Measurements from ENCODE around the gene CCDC71.

Gene CCDC71

DNA sequence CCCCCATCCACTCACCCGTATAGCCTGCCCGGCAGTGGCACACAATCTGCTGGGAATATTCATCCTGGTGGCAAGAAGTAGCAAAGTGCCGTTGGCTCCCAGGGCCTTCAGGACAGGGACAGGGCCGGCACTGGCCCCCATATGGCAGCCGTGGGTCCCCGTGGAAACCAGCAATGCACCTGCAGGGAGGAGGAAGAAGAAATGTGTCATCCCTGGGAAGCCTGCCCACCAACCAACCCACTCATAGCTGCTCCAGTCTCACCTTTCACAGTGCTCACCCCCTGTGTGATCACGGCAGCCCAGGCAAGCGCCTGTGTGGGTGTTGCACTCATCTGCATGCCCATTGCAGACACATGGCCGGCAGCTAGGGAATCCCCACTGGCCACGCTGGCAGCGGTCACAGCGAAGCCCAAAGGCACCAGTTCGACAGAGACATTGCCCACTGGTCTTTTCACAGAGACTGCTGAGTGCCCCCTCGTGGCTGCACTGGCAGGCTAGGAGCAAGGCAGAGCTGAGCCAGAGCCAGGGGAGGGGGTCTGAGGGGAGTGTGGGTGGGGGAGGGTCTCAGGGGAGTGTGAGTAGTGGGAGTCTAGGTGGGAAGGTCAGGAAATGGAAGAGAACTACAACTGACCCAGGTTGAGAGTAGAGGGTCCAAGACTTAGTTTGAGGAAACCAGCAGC lies 41.0 kb downstream of the CCDC71 start:
- DNase-seq, result no peak

DNA sequence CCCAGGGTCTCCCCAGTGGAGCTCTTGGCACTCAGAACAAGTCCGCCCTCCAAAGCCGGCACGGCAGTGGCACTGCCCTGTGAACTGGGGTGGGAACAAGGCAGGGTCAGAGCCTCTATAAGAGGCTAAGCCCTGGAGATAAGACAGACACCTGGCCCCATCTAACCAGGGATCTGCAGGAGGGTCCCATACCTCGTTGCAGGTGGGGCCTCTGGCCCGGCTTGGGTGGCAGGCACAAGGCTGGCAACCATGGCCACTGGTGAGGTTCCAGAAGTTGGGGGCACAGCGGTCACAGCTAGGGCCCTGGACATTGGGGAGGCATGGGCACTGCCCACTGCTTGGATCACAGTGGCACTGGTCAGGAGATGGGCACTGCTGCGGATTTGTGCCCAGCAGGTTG lies 41.9 kb downstream of the CCDC71 start:
- no peak for DNase-seq

DNA sequence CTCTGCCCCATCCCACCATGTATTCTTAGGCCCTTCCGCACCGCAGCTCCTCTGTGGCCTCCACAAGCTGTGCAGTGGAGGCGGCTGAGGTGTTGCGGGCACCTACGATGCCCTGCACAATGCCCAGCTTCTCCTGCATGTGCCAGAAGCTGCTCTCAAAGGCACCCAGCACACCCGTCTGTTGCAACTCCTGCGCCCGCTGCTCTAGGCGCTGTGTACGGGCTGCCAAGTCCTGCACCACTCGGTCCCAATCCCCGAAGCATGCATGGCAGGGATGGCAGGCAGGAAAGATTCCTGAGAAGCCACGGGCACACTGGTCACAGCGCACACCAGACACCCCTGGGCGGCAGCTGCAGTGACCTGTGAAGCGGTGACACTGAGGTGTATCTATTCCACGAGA lies 42.4 kb downstream of the CCDC71 start:
- DNase-seq, result no peak

DNA sequence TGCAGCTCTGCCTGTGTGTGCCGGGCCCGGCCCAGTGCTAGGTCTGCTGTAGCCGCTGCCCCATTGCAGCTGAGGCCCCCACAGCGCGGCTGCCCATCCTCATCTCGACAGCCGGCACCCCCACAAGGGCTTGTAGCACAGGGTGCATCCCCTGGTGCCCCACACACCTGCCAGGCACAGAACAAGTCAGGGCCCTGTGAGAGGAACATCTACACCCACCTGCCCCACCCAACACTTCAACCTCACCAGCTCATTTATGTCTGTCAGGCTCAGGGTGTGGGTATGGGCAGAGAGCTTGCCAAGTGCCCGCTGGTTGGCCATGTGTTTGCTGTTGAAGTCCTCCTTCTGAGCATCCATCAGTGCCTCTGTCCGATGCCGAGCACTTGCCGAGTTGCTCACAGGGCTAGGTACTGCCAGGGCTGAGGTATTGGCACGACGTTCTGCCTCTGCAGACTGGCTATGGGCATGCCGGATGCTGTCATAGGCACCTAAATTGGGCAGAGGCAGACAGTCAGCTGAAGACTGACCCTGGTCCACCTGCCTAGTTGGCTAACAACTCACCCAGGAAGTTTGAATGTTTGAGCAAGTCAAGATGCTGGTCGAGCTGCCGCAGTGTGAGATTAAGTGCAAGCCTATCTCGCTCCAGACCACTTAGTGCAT lies 43.1 kb downstream of the CCDC71 start:
- DNase-seq, result no peak

DNA sequence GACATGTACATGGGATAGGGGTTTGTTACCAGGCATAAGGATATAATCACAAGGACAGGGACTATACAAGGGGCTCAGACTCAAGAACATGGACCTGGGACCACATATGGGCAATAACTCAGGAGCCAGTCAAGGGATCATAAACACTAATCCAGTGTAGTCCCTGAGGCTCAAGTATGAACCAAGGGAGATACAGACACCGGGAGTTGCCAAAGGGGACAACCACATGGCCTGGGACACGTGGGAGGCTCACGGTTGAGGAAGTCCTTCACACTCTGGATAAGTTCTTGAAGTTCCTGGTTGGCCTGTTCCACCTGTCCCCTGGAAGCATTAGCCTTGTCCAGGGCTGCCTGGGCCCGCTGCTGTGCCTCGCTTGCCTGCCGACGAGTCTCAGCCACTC lies 43.7 kb downstream of the CCDC71 start:
- no peak for DNase-seq

DNA sequence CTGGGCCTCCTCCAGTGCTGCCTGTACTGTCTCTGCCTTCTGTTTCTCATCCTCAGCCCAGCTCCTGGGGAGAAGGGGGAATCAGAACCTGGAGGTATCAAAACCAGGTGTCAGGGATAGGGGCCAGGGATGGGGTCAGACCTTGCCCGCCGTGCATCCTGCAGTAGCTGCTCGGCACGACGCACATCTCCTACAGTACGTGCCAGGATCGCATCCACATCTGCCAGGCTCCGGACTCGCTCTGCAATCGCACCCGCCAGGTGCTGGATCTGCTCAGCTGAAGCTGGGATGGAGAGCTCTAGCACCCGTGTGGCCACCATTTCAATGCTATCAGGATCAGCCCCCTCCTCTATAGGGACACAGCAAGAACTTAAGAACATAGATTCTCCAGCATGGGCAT lies 44.1 kb downstream of the CCDC71 start:
- no peak for DNase-seq

DNA sequence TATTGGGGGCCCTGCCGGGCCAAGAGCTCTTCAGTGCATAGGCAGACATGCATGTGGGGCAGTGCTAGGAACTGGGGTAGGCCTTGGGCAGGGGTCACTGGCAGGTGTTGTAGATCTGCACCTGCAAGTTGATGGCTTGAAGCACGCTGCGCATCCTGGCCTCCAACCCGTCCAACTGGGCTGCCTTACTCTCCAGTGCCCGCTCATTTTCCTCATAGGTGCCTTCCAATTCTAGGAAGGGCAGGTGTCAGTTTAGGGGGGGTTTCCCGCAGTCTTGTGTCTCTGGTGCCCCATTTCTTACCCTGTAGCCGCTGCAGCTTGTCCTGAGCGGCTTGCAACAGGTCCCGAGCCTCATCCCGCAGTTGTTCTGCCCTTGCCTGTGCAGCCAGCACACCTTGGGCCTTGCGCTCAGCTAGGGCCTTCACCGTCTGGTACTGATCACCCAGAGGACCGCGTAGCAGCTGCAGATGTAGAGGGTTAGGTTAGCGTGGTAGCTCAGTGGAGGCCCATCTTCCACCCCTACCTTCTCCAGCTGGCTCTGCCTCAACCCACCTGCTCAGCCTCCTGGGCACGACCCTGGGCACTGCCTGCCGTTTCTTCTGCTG lies 44.9 kb downstream of the CCDC71 start:
- DNase-seq, result no peak

DNA sequence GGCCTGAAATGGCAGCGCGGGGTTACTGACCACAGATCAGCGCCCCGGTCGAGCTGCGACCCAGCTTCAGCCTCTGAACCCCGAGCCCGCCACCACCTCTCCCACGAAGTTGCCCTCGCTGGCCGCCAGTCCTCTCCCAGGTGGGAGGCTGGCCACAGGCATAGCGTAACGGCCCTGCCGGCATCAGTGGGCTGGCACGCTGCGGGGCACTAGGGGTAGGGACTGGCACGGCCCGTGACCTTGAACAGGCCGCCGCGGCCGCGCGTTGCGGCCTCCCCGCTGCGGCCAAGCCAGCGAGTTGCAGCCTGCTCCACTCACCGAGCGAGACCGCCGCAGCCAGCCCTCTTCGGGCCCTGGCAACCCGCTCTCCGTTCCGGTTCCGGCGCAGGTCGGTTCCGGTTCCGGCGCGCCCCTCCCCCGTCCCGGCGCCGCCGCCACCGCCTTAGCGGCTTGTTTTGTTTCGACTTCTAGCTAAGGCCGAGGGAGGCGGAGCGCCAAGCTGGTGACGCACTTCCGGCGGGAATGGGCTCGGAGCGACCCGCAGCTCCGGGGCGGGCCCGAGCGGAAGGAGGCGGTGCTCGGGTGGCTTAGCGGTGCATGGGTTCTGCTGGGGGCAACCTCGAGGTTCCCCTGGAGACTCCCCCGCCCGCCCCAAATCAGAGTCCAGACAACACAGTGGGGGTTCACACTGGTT lies 45.5 kb downstream of the CCDC71 start, which contains the start of gene USP19:
TSS of gene USP19 (minus strand) at position 386 of the 694 bp plus-strand sequence. CDS start 1,678 bp downstream, outside the sequence.
- DNase-seq, result peak; percentile 96

DNA sequence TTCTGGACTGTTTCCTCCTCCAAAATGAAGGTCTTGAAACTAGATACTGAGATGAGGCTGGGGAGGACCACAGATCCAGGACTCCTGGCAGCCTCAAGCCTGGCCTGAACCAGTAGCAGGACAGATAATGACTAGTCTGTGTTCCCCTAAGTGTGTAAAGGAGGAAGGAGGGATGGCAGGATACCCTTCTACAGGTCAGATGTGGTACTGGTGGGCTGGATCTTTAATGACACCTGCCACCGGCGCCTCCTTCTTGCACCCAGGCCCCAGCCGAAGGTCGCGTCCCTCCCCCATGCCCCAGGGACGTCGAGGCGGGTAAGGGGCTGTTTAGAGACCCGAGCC lies 46.1 kb downstream of the CCDC71 start:
- DNase-seq, result peak; percentile 9

DNA sequence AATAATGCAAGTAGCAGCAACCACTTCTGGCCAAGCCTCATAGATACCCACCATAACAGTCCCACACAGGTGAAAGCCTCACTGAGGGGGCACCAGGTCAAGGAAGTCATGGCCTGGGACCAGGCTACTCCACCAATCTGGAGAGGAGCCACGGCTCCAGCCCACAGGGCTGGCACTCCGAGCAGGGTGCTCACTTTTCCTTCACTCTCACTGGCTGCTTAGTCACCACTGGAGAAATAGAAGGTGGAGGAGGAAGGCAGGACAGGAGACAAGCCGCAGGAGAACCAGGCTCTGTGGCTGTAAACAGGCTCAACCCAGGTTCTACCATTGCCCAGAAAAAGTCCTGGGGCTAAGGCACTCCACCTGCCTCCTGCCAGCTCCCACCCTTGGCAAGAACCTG lies 46.7 kb downstream of the CCDC71 start:
- DNase-seq, result no peak

DNA sequence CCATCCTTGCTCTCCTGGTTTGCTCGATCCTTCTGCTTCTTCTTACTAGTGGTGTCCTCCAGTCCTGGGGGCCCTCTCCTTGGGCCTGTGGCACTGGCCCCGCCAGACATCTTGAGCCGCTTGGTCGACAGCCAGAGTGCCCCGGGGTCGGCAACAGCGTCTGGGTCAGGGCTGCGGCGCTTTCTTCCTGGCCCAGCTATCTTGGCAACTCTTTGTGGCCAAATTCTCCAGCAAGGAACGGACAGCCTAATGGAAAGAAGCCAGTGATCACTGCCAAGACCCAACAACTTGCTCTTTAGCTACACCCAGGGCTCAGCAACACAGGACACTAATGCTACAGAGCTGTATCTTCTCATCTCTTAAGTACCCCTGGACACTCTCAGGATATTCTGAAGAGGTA lies 47.1 kb downstream of the CCDC71 start:
- no peak for DNase-seq
